Measurements from ENCODE around the gene ASCC2.

DNA sequence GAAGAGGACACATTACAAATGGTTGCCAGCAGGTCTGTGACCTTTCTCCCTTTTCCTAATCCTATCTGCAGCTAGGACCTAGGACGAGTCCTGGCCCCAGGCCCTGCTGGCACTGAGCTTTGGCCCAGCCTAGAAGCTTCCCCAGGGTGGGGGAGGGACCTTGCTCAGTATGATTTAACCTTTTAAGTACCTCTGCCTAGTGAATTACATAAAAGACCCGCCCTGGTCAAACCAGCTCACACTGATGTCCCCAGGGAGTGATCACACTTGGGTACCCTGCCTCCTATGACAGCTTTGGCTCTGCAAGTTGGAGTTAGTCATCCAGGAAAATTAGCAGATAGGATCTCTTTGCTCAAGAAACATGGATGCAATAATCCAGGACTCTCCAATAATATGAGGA lies 21.9 kb downstream of the ASCC2 start:
- TF ChIP-seq, protein P1, sequence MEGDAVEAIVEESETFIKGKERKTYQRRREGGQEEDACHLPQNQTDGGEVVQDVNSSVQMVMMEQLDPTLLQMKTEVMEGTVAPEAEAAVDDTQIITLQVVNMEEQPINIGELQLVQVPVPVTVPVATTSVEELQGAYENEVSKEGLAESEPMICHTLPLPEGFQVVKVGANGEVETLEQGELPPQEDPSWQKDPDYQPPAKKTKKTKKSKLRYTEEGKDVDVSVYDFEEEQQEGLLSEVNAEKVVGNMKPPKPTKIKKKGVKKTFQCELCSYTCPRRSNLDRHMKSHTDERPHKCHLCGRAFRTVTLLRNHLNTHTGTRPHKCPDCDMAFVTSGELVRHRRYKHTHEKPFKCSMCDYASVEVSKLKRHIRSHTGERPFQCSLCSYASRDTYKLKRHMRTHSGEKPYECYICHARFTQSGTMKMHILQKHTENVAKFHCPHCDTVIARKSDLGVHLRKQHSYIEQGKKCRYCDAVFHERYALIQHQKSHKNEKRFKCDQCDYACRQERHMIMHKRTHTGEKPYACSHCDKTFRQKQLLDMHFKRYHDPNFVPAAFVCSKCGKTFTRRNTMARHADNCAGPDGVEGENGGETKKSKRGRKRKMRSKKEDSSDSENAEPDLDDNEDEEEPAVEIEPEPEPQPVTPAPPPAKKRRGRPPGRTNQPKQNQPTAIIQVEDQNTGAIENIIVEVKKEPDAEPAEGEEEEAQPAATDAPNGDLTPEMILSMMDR (IDR thresholded peaks at IDR 0.05), result no peak
- TF ChIP-seq POLR2A (IDR thresholded peaks at IDR 0.05) (no peak), POLR2AphosphoS5 (IDR thresholded peaks at IDR 0.05) (no peak)
